Measurements from ENCODE around the gene ZCCHC7. TPM values are rescaled to one million over a fixed set of nuclear protein-coding genes. Genes with fewer than 3 reads are reported as not detected.
"Not testable (repeated sequence)": the region's sequence is repeated elsewhere in the genome, so short reads cannot be mapped to it uniquely, and the experiment has no call there.

Gene ZCCHC7
- total and polyA plus RNA-seq, 5 donors = 4.6 to 17.1 (median 13.8) TPM

- H3K4me3 ChIP-seq (ENCODE audit: low read length) = no peak overlapping the region
- WGBS = 73% methylated on average over 6 of the region's 6 CpGs
- H3K27ac ChIP-seq (ENCODE audit: low read length) = no peak overlapping the region
- ATAC-seq (no peak), DNase-seq (no peak)
- H3K9me3 ChIP-seq (ENCODE audit: control insufficient read depth, low read length) = no peaks in the 10 kb centered on the region
- H3K4me1 ChIP-seq (ENCODE audit: control insufficient read depth, insufficient read depth, low read length) = no peaks in the 10 kb centered on the region
- intact Hi-C loops (cut with DNase I) = no loop called here
- H3K27me3 ChIP-seq (ENCODE audit: control insufficient read depth, insufficient read depth) = no peaks in the 10 kb centered on the region
Observed at GRCh38 chr9:37286530-37287175, 166.3 kb downstream of the ZCCHC7 start.

- intact Hi-C loops (cut with DNase I) = no loop called here
Observed at GRCh38 chr9:37287317-37287716, 166.9 kb downstream of the ZCCHC7 start.

GRCh38 chr9:37289631-37290030, 169.3 kb downstream of the ZCCHC7 start:
- Histone ChIP-seq H3K27me3 (ENCODE audit: control insufficient read depth, insufficient read depth) (no peaks in the 10 kb centered on the region), H3K27ac (ENCODE audit: low read length) (no peak overlapping the region), H3K4me1 (ENCODE audit: control insufficient read depth, insufficient read depth, low read length) (no peaks in the 10 kb centered on the region), H3K9me3 (ENCODE audit: control insufficient read depth, low read length) (no peaks in the 10 kb centered on the region), H3K4me3 (ENCODE audit: low read length) (no peak overlapping the region)
- intact Hi-C loops (cut with DNase I) = no loop called here
- ATAC-seq (no peak), DNase-seq (no peak)
- 95% methylated on average over 4 of the region's 4 CpGs for WGBS

More at GRCh38 chr9:37287317-37287716, 166.9 kb downstream of the ZCCHC7 start:
- H3K9me3 ChIP-seq (ENCODE audit: control insufficient read depth, low read length) = no peaks in the 10 kb centered on the region
- no peak overlapping the region for H3K4me3 ChIP-seq (ENCODE audit: low read length)
- H3K27me3 ChIP-seq (ENCODE audit: control insufficient read depth, insufficient read depth) = no peaks in the 10 kb centered on the region
- no peaks in the 10 kb centered on the region for H3K4me1 ChIP-seq (ENCODE audit: control insufficient read depth, insufficient read depth, low read length)
- WGBS = 82% methylated on average over 4 of the region's 4 CpGs
- DNase-seq (no peak), ATAC-seq (no peak)
- no peak overlapping the region for H3K27ac ChIP-seq (ENCODE audit: low read length)

GRCh38 chr9:37290366-37290939, 170.1 kb downstream of the ZCCHC7 start:
- Histone ChIP-seq H3K9me3 (ENCODE audit: control insufficient read depth, low read length) (no peaks in the 10 kb centered on the region), H3K27ac (ENCODE audit: low read length) (peak overlapping the region; percentile 45), H3K4me3 (ENCODE audit: low read length) (no peak overlapping the region), H3K4me1 (ENCODE audit: control insufficient read depth, insufficient read depth, low read length) (peaks cover 2% of the 10 kb centered on the region), H3K27me3 (ENCODE audit: control insufficient read depth, insufficient read depth) (no peaks in the 10 kb centered on the region)
- ATAC-seq (no peak), DNase-seq (no peak)
- 84% methylated on average over 7 of the region's 7 CpGs for WGBS
- intact Hi-C loops (cut with DNase I) = no loop called here

- peaks cover 2% of the 10 kb centered on the region for H3K4me1 ChIP-seq (ENCODE audit: control insufficient read depth, insufficient read depth, low read length)
- ATAC-seq (peak in 1 of 2 donors; percentile 67), DNase-seq (no peak)
- no peaks in the 10 kb centered on the region for H3K27me3 ChIP-seq (ENCODE audit: control insufficient read depth, insufficient read depth)
- no peaks in the 10 kb centered on the region for H3K9me3 ChIP-seq (ENCODE audit: control insufficient read depth, low read length)
- WGBS = 56% methylated on average over 2 of the region's 2 CpGs
- intact Hi-C loops (cut with DNase I) = no loop called here
- H3K27ac ChIP-seq (ENCODE audit: low read length) = no peak overlapping the region
- H3K4me3 ChIP-seq (ENCODE audit: low read length) = no peak overlapping the region
Observed at GRCh38 chr9:37290940-37291485, 170.6 kb downstream of the ZCCHC7 start.

- H3K4me3 ChIP-seq (ENCODE audit: low read length); H3K9me3 ChIP-seq (ENCODE audit: control insufficient read depth, low read length); H3K27me3 ChIP-seq (ENCODE audit: control insufficient read depth, insufficient read depth); H3K4me1 ChIP-seq (ENCODE audit: control insufficient read depth, insufficient read depth, low read length); DNase-seq; intact Hi-C loops (cut with DNase I); H3K27ac ChIP-seq (ENCODE audit: low read length); ATAC-seq: not testable (repeated sequence)
- WGBS = 96% methylated on average over 10 of the region's 10 CpGs
Observed at GRCh38 chr9:37291612-37292238, 171.4 kb downstream of the ZCCHC7 start.

- Histone ChIP-seq H3K4me1 (ENCODE audit: control insufficient read depth, insufficient read depth, low read length) (peaks cover 2% of the 10 kb centered on the region), H3K27me3 (ENCODE audit: control insufficient read depth, insufficient read depth) (no peaks in the 10 kb centered on the region), H3K4me3 (ENCODE audit: low read length) (no peak overlapping the region), H3K9me3 (ENCODE audit: control insufficient read depth, low read length) (no peaks in the 10 kb centered on the region), H3K27ac (ENCODE audit: low read length) (no peak overlapping the region)
- intact Hi-C loops (cut with DNase I) = no loop called here
- DNase-seq = no peak
- ATAC-seq = no peak
Observed at GRCh38 chr9:37292896-37293295, 172.5 kb downstream of the ZCCHC7 start.

- ATAC-seq (no peak), DNase-seq (no peak)
- intact Hi-C loops (cut with DNase I) = no loop called here
- no peak overlapping the region for H3K4me3 ChIP-seq (ENCODE audit: low read length)
- peaks cover 2% of the 10 kb centered on the region for H3K4me1 ChIP-seq (ENCODE audit: control insufficient read depth, insufficient read depth, low read length)
- H3K9me3 ChIP-seq (ENCODE audit: control insufficient read depth, low read length) = no peaks in the 10 kb centered on the region
- no peaks in the 10 kb centered on the region for H3K27me3 ChIP-seq (ENCODE audit: control insufficient read depth, insufficient read depth)
- WGBS = 57% methylated on average over 3 of the region's 3 CpGs
- no peak overlapping the region for H3K27ac ChIP-seq (ENCODE audit: low read length)
Observed at GRCh38 chr9:37293664-37294524, 173.5 kb downstream of the ZCCHC7 start.

- no peak overlapping the region for H3K27ac ChIP-seq (ENCODE audit: low read length)
- 42% methylated on average over 1 of the region's 1 CpG for WGBS
- intact Hi-C loops (cut with DNase I) = no loop called here
- no peak overlapping the region for H3K4me3 ChIP-seq (ENCODE audit: low read length)
- no peak for DNase-seq
- H3K9me3 ChIP-seq (ENCODE audit: control insufficient read depth, low read length) = no peaks in the 10 kb centered on the region
- peaks cover 2% of the 10 kb centered on the region for H3K4me1 ChIP-seq (ENCODE audit: control insufficient read depth, insufficient read depth, low read length)
- no peak for ATAC-seq
- H3K27me3 ChIP-seq (ENCODE audit: control insufficient read depth, insufficient read depth) = no peaks in the 10 kb centered on the region
Observed at GRCh38 chr9:37295178-37295577, 174.8 kb downstream of the ZCCHC7 start.

GRCh38 chr9:37295796-37296195, 175.4 kb downstream of the ZCCHC7 start:
- intact Hi-C loops (cut with DNase I) = no loop called here
- H3K27ac ChIP-seq (ENCODE audit: low read length) = no peak overlapping the region
- DNase-seq (no peak), ATAC-seq (no peak)
- H3K4me3 ChIP-seq (ENCODE audit: low read length) = no peak overlapping the region
- no peaks in the 10 kb centered on the region for H3K27me3 ChIP-seq (ENCODE audit: control insufficient read depth, insufficient read depth)
- peaks cover 2% of the 10 kb centered on the region for H3K4me1 ChIP-seq (ENCODE audit: control insufficient read depth, insufficient read depth, low read length)
- no peaks in the 10 kb centered on the region for H3K9me3 ChIP-seq (ENCODE audit: control insufficient read depth, low read length)

- Histone ChIP-seq H3K9me3 (ENCODE audit: control insufficient read depth, low read length) (no peaks in the 10 kb centered on the region), H3K4me3 (ENCODE audit: low read length) (no peak overlapping the region), H3K4me1 (ENCODE audit: control insufficient read depth, insufficient read depth, low read length) (peaks cover 2% of the 10 kb centered on the region), H3K27me3 (ENCODE audit: control insufficient read depth, insufficient read depth) (no peaks in the 10 kb centered on the region), H3K27ac (ENCODE audit: low read length) (no peak overlapping the region)
- intact Hi-C loops (cut with DNase I) = no loop called here
- WGBS = 86% methylated on average over 3 of the region's 3 CpGs
- ATAC-seq (no peak), DNase-seq (no peak)
Observed at GRCh38 chr9:37297592-37297991, 177.2 kb downstream of the ZCCHC7 start.

All from right cardiac atrium (tissue), 5 donors.